Suprapubic skin (tissue), 3 donors: ENCODE data around the gene CRISP2.

Experiments
- CTCF ChIP-seq, 2 donors: fragments of 200-600 bp in 1 of 2; fragments of 450-650 bp in 1 of 2; sonication (generic) in 1 of 2; IDR thresholded peaks; one replicate each; pipeline ENCODE4 v1.5.1; 2016 to 2019; ENCODE audit warnings: antibody characterized with exemption in 2 of 2, mild to moderate bottlenecking in 1 of 2, moderate library complexity in 1 of 2
- POLR2AphosphoS5 ChIP-seq, 3 donors: sonication (generic); formaldehyde crosslinking; IDR thresholded peaks; one replicate each; pipeline ENCODE4 v1.6.1; 2017; ENCODE audit warnings: antibody characterized with exemption in 3 of 3

- TF ChIP-seq CTCF (IDR thresholded peaks at IDR 0.05) (no peak), POLR2AphosphoS5 (IDR thresholded peaks at IDR 0.05) (no peak)
Measured at GRCh38 chr6:49653942-49654341, 59.4 kb downstream of the CRISP2 start.
